ENCODE results near the gene RUVBL2.

DNA sequence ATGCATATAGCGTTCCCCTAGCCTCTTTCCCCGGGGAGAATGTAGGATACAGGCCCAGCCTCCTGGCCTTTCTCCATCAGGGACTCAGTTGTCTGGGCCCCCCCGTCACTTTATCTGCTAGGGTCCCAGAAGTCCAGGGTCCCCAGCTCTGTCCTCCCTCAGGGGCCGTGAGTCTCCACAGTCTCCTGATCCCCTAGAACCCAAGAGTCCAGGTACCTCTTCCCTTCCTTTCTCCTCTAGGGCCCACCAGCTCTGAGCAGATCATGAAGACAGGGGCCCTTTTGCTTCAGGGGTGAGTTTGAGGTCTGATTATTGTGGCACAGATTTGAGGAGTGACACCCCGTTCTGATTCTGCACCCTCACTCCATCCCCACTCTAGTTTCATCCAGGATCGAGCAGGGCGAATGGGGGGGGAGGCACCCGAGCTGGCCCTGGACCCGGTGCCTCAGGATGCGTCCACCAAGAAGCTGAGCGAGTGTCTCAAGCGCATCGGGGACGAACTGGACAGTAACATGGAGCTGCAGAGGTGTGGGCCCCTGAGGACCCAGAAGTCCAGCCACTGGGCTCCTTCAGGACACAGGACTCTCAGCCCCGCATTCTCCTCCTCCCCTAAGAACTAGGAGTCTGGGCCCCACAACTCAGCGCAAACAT is 38.3 kb upstream of the RUVBL2 start:
- TF ChIP-seq EZH2 (IDR thresholded peaks at IDR 0.05; ENCODE audit: borderline replicate concordance, low read depth, low read length, severe bottlenecking) (no peak), POLR2AphosphoS5 (IDR thresholded peaks at IDR 0.05; ENCODE audit: insufficient read depth, low read depth, low read length) (no peak), POLR2A (IDR thresholded peaks at IDR 0.05; ENCODE audit: low read depth, low read length) (peak; percentile 49), GATA2 (IDR thresholded peaks at IDR 0.05; ENCODE audit: insufficient read depth, insufficient read length, low read depth, low read length) (no peak)
- TF ChIP-seq, protein P1, sequence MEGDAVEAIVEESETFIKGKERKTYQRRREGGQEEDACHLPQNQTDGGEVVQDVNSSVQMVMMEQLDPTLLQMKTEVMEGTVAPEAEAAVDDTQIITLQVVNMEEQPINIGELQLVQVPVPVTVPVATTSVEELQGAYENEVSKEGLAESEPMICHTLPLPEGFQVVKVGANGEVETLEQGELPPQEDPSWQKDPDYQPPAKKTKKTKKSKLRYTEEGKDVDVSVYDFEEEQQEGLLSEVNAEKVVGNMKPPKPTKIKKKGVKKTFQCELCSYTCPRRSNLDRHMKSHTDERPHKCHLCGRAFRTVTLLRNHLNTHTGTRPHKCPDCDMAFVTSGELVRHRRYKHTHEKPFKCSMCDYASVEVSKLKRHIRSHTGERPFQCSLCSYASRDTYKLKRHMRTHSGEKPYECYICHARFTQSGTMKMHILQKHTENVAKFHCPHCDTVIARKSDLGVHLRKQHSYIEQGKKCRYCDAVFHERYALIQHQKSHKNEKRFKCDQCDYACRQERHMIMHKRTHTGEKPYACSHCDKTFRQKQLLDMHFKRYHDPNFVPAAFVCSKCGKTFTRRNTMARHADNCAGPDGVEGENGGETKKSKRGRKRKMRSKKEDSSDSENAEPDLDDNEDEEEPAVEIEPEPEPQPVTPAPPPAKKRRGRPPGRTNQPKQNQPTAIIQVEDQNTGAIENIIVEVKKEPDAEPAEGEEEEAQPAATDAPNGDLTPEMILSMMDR (IDR thresholded peaks at IDR 0.05; ENCODE audit: extremely low read depth in 1 of 2, insufficient read depth in 1 of 2, low read depth in 1 of 2, low read length in 2 of 2) = no peak
- TF ChIP-seq, protein P2, sequence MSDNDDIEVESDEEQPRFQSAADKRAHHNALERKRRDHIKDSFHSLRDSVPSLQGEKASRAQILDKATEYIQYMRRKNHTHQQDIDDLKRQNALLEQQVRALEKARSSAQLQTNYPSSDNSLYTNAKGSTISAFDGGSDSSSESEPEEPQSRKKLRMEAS (IDR thresholded peaks at IDR 0.05; ENCODE audit: insufficient read depth, insufficient read length) = no peak
